SK-N-MC (cell line): ENCODE results near the gene DUSP22.
"Not testable (repeated sequence)": the region's sequence is repeated elsewhere in the genome, so short reads cannot be mapped to it uniquely, and the experiment has no call there.

Source experiments
- EZH2 ChIP-seq: fragments of 200-600 bp; sonication (generic); IDR thresholded peaks from one replicate; pipeline ENCODE4 v1.6.1; 2017; ENCODE audit warnings: antibody characterized with exemption
- FOXP2 ChIP-seq: optimal IDR thresholded peaks from 2 replicates; pipeline ENCODE3; 2011; ENCODE audit warnings: mild to moderate bottlenecking, moderate library complexity; ENCODE audit not compliant: insufficient read depth; ENCODE audit errors: extremely low read length, control extremely low read depth
- POLR2AphosphoS5 ChIP-seq: IDR thresholded peaks from 2 replicates; pipeline ENCODE4 v1.6.1; 2012; ENCODE audit warnings: mild to moderate bottlenecking, low read depth, low read length, borderline replicate concordance

GRCh38 chr6:326066-326465 is 33.8 kb downstream of the DUSP22 start:
- TF ChIP-seq POLR2AphosphoS5, EZH2, FOXP2: not testable (repeated sequence)
